Measurements from ENCODE around the gene GUCY1A2. TPM values are rescaled to one million over a fixed set of nuclear protein-coding genes. Genes with fewer than 3 reads are reported as not detected.

GUCY1A2 gene
- total RNA-seq, 1 experiment from 2014 or later: 0.84 TPM

DNA sequence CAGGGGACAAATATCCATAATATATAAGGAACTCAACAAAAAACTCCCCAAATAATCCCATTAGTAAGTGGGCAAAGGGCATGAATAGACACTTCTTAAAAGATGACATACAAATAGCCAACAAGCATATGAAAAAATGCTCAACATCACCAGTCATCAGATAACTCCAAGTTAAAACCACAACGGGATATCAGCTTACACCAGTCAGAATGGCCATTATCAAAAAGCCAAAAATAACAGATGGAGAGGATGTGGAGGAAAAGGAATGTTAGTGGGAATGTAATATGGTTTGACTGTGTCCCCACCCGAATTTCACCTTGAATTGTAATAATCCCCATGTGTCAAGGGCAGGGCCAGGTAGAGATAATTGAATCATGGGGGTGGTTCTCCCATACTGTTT is 350.1 kb downstream of the GUCY1A2 start:
- DNase-seq (ENCODE audit: low read depth): peak; percentile 90

DNA sequence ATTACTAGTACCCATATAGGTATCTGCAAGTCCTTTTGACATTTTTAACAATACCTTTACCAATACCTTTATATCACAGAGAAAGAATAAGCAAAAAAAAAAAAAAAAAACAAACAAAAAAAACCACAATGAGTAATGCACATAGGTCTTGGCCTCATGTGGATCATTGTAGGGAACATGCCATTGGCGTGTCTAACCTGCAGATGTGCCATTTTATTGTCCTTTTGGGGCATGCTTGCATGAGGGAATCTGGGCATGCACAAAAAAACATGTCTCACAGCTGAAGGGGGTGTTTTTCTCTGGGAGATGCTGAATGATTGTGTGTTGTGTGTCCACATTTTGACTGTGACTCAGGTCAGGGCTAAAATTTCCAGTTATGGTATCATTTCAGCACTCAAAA is 361.6 kb downstream of the GUCY1A2 start:
- DNase-seq (ENCODE audit: low read depth): no peak

DNA sequence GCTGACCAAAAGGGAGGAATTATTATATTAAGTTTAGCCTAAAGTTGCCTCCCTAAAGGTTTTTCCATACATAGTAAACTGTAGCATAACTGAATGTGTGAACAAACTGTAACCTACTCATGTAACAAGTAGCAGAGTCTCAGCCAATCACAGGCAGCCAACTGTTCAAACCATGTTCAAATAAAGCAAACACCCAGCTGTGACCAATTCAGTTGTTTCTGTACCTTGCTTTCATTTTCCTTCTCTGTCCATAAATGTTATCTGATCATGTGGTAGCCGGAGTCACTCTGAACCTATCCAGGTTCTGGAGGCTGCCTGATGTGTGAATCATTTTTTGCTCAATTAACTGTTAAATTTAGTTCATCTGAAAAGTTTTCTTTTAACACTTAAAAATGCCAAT is 373.5 kb downstream of the GUCY1A2 start:
- peak; percentile 51 for DNase-seq (ENCODE audit: low read depth)

DNA sequence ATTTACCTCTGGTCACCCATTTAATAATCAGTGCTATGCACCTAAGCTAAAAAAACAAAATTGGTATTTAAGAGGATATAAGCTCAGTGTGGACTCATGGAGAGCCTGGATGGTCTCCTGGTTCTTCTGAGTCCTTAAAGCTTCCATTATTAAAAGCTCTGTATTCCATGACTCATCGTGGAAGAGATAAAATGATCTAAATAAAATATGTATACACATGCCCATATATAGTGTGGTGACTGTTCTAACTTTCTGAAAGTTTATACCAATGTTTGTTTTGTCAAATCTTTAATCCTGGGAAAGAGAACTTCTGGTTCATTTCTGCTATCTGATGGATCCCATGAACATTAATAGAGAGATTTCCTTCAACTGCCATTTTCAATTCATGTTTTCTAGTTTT is 375.9 kb downstream of the GUCY1A2 start:
- DNase-seq (ENCODE audit: low read depth): no peak

DNA sequence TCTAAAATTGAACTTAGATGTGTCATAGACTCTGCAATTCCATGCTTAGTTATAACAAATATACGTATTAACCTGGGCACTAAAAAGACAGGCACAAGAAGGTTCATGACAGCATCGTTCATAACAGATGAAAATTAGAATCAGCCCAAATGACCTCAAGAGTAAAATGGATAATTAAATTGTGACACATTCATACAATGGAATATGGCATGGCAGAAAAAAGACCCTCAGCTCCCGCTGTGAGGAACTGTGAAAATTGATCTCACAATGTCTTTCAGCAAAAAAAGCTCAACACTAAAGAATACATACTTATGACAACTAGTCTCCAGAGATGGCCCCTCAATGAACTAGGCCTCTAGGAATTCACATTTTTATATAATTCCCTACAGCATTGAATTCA is 386.0 kb downstream of the GUCY1A2 start:
- DNase-seq (ENCODE audit: low read depth): no peak

DNA sequence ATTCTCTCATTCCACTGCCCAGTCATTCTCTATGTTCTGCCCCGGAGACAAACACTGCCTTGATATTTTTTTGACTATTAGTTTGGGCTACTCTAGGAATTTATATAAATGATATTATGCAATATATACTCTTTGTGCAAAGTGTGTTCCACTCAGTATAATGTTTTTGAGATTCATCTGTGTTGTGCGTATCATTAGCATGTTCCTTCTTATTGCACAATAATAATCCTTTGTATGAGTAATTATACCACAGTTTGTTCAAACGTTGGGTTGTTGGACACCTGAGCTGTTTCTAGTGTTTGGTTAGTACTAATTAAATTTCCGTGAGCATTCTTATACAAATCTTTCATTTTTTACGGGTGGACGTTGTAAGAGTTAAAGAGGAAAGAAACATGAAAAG is 390.6 kb downstream of the GUCY1A2 start:
- no peak for DNase-seq (ENCODE audit: low read depth)

DNA sequence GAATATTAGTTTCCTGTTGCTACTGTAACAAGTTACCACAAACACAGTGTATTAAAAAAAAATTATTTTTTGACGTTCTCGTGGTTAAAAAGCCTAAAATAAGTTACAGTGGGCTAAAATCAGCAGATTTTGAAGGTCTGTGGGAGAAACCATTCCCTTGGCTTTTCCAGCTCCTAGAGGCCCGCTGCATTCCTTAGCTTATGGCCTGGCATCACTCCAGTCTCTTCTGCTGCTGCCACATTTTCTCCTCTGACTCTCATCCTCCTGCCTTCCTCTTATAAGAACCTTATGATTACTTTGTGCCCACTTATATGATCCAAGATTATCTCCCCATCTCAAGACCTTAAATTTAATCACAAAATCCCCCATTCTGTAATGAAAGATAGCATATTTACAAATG is 392.7 kb downstream of the GUCY1A2 start:
- peak; percentile 11 for DNase-seq (ENCODE audit: low read depth)

DNA sequence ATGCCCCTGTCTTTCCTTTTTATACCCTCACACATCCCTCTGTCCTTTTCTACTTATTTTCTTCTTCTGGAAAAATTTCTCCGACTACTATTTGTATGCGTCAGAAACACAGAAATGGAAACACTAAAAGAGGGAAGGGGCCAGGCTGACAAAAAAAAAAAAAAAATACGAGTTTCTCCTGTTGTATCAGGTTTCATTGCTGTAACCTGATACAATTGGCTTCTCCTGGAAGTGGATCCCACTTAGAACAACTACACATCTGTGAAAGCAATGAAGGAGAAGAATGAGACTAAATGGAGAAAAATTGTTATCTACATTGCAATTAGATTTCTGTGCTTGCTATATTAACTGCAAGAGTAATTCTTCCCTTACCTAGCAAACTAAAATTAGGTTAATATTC is 393.9 kb downstream of the GUCY1A2 start:
- no peak for DNase-seq (ENCODE audit: low read depth)
